H1 (cell line): ENCODE results near the gene PCDHB5. TPM values are rescaled to one million over a fixed set of nuclear protein-coding genes. Genes with fewer than 3 reads are reported as not detected.
A peak's percentile ranks its signal among the peaks of the same experiment; 100 is the strongest.

Source experiments
- BCL11A ChIP-seq, 2 experiments: IDR thresholded peaks; one replicate each; pipeline ENCODE4 v1.6.1; 2011; ENCODE audit warnings: low read depth in 2 of 2, low read length in 2 of 2, mild to moderate bottlenecking in 2 of 2
- CBX8 ChIP-seq: fragments of 300-800, 300-1000 bp; sonication (generic); IDR thresholded peaks from 2 replicates; pipeline ENCODE4 v1.7.1; 2016; ENCODE audit warnings: low read depth, low read length, borderline replicate concordance
- CEBPB ChIP-seq: IDR thresholded peaks from 2 replicates; pipeline ENCODE4 v1.6.1; 2012; ENCODE audit warnings: low read depth, low read length
- CREB1 ChIP-seq: IDR thresholded peaks from 2 replicates; pipeline ENCODE4 v1.6.1; 2012; ENCODE audit warnings: inconsistent platforms
- EP300 ChIP-seq, 2 experiments: IDR thresholded peaks; 1 replicate in 1 of 2; 2 replicates in 1 of 2; pipeline ENCODE4 v1.6.1; 2011 to 2012; ENCODE audit warnings: low read depth in 2 of 2, low read length in 2 of 2, mild to moderate bottlenecking in 2 of 2, borderline replicate concordance in 1 of 2, inconsistent platforms in 1 of 2, moderate library complexity in 1 of 2
- FOSL1 ChIP-seq: IDR thresholded peaks from 2 replicates; pipeline ENCODE4 v1.6.1; 2011; ENCODE audit warnings: mild to moderate bottlenecking, low read depth, low read length, moderate library complexity; ENCODE audit not compliant: insufficient read depth
- GTF2F1 ChIP-seq: IDR thresholded peaks from 2 replicates; pipeline ENCODE4 v1.6.1; 2012; ENCODE audit warnings: low read depth, low read length, improper control_type of control experiment, borderline replicate concordance
- JUN ChIP-seq: IDR thresholded peaks from 2 replicates; pipeline ENCODE4 v1.6.1; 2011; ENCODE audit warnings: low read depth, mild to moderate bottlenecking, improper control_type of control experiment, low read length
- KDM1A ChIP-seq: fragments of 200-600, 300-600 bp; sonication (generic); IDR thresholded peaks from 2 replicates; pipeline ENCODE4 v1.7.1; 2016; ENCODE audit warnings: mild to moderate bottlenecking, low read length, borderline replicate concordance
- KDM4A ChIP-seq: IDR thresholded peaks from one replicate; pipeline ENCODE4 v1.7.1; 2012; ENCODE audit warnings: low read depth, mild to moderate bottlenecking, moderate library complexity, low read length, inconsistent platforms; ENCODE audit not compliant: severe bottlenecking
- POLR2A ChIP-seq, 2 experiments: IDR thresholded peaks; 1 replicate in 1 of 2; 2 replicates in 1 of 2; pipeline ENCODE4 v1.6.1; 2011; ENCODE audit warnings: low read depth in 2 of 2, low read length in 2 of 2, mild to moderate bottlenecking in 2 of 2; ENCODE audit errors: control extremely low read depth in 1 of 2
- POLR2AphosphoS5 ChIP-seq: IDR thresholded peaks from 2 replicates; pipeline ENCODE4 v1.6.1; 2011; ENCODE audit warnings: low read depth, low read length
- RFX5 ChIP-seq: IDR thresholded peaks from 2 replicates; pipeline ENCODE4 v1.6.1; 2011; ENCODE audit warnings: low read depth, low read length, improper control_type of control experiment, borderline replicate concordance
- SIRT6 ChIP-seq: IDR thresholded peaks from one replicate; pipeline ENCODE4 v1.7.1; 2012; ENCODE audit warnings: low read length, inconsistent platforms
- SP4 ChIP-seq: IDR thresholded peaks from 2 replicates; pipeline ENCODE4 v1.6.1; 2012; ENCODE audit warnings: low read length, inconsistent platforms
- SRF ChIP-seq: IDR thresholded peaks from 2 replicates; pipeline ENCODE4 v1.6.1; 2011; ENCODE audit warnings: mild to moderate bottlenecking, low read depth, low read length, moderate library complexity
- TAF1 ChIP-seq: IDR thresholded peaks from 2 replicates; pipeline ENCODE4 v1.6.1; 2011; ENCODE audit warnings: mild to moderate bottlenecking, low read depth, low read length
- TAF7 ChIP-seq: optimal IDR thresholded peaks from 2 replicates; pipeline ENCODE3; 2011; ENCODE audit warnings: low read depth, mild to moderate bottlenecking, inconsistent platforms, low read length, moderate library complexity, borderline replicate concordance
- TCF12 ChIP-seq: IDR thresholded peaks from 2 replicates; pipeline ENCODE4 v1.6.1; 2011; ENCODE audit warnings: low read depth, mild to moderate bottlenecking, low read length
- TEAD4 ChIP-seq: IDR thresholded peaks from 2 replicates; pipeline ENCODE4 v1.6.1; 2012; ENCODE audit warnings: low read depth, low read length, inconsistent platforms, mixed read lengths
- USF2 ChIP-seq: IDR thresholded peaks from 2 replicates; pipeline ENCODE4 v1.6.1; 2011; ENCODE audit warnings: low read length, improper control_type of control experiment
- YY1 ChIP-seq: IDR thresholded peaks from 2 replicates; pipeline ENCODE4 v1.6.1; 2011; ENCODE audit warnings: low read depth, mild to moderate bottlenecking, low read length
- polyA plus RNA-seq, 7 experiments: library from polyadenylated mRNA; depleted of rRNA in 3 of 7; stranded (reverse) in 5 of 7; unstranded in 2 of 7; fragments of >200 nt in 5 of 7; fragments of 200-250 nt in 2 of 7; gene quantifications; 1 replicate in 5 of 7; 2 replicates in 1 of 7; 4 replicates in 1 of 7; pipeline versions ENCODE4 v1.2.1 to v1.2.3, GENCODE V29; 2011 to 2013; ENCODE audit warnings: missing spikeins in 2 of 7, mixed read lengths in 2 of 7
- total RNA-seq: library from RNA; stranded (reverse); fragmentation: NEBNext Ultra II Directional; extraction: Animal tissue kit (Norgen Biotek cat#: 25700); gene quantifications from 2 replicates; pipeline ENCODE4 v1.2.1, GENCODE V29; 2021
- TF ChIP-seq, protein P1 (sequence below): IDR thresholded peaks from 2 replicates; pipeline ENCODE4 v1.6.1; 2012; ENCODE audit warnings: inconsistent platforms
- TF ChIP-seq, protein P2 (sequence below): IDR thresholded peaks from 2 replicates; pipeline ENCODE4 v1.6.1; 2012; ENCODE audit warnings: low read length, inconsistent platforms

Gene PCDHB5
- total and polyA plus RNA-seq, 2 of the 8 experiments (the other 6 are each of a cell fraction or from before 2014, with no cell fraction given): 2.4 to 8.2 TPM

DNA sequence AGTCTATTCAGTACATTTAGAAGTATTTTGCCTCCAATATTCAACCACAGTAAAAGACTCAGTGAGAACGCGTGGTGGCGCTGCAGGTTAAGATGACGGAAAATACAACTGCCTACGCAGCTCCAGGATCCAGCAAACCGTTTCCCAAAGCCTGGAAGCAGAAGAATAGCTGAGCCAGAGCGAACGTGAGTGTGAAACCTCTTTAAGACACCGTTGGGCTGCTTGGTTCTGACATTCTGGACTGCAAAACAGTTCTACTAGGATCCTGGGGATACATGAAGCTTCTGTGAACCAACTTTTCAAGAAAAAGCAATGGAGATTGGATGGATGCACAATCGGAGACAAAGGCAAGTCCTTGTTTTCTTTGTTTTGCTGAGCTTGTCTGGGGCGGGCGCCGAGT lies 47.2 kb downstream of the PCDHB5 start, which contains the start of gene PCDHB16 (continued):
- TF ChIP-seq, protein P1, sequence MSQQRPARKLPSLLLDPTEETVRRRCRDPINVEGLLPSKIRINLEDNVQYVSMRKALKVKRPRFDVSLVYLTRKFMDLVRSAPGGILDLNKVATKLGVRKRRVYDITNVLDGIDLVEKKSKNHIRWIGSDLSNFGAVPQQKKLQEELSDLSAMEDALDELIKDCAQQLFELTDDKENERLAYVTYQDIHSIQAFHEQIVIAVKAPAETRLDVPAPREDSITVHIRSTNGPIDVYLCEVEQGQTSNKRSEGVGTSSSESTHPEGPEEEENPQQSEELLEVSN: no peak
- TF ChIP-seq EP300 (IDR thresholded peaks at IDR 0.05; ENCODE audit: borderline replicate concordance in 1 of 2, low read depth in 2 of 2, low read length in 2 of 2): no peak
- no peak for TF ChIP-seq POLR2A (IDR thresholded peaks at IDR 0.05; ENCODE audit: control extremely low read depth in 1 of 2, low read depth in 2 of 2, low read length in 2 of 2)
- TF ChIP-seq SP4: no peak
- TF ChIP-seq CBX8: no peak
- no peak for TF ChIP-seq JUN
- no peak for TF ChIP-seq USF2
- TF ChIP-seq FOSL1: no peak
- TF ChIP-seq CEBPB: no peak
- no peak for TF ChIP-seq YY1
- TF ChIP-seq TEAD4: no peak
- TF ChIP-seq, protein P2, sequence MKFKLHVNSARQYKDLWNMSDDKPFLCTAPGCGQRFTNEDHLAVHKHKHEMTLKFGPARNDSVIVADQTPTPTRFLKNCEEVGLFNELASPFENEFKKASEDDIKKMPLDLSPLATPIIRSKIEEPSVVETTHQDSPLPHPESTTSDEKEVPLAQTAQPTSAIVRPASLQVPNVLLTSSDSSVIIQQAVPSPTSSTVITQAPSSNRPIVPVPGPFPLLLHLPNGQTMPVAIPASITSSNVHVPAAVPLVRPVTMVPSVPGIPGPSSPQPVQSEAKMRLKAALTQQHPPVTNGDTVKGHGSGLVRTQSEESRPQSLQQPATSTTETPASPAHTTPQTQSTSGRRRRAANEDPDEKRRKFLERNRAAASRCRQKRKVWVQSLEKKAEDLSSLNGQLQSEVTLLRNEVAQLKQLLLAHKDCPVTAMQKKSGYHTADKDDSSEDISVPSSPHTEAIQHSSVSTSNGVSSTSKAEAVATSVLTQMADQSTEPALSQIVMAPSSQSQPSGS: no peak
- TF ChIP-seq TCF12: no peak
- no peak for TF ChIP-seq SIRT6
- no peak for TF ChIP-seq RFX5
- TF ChIP-seq TAF1: peak; percentile 38; the same call in 1 of the 2 replicates
- TF ChIP-seq KDM1A: no peak
- no peak for TF ChIP-seq BCL11A (IDR thresholded peaks at IDR 0.05; ENCODE audit: low read depth in 2 of 2, low read length in 2 of 2)
- TF ChIP-seq SRF: no peak
- no peak for TF ChIP-seq POLR2AphosphoS5
- peak; percentile 84 for TF ChIP-seq CREB1
- TF ChIP-seq TAF7: no peak
- TF ChIP-seq GTF2F1: no peak
- TF ChIP-seq KDM4A: no peak
